Coronary artery (tissue), 2 donors: ENCODE data around the gene NAGA.

Source experiments
- DNase-seq: peaks from one replicate; pipeline ENCODE4 v3.0.0-alpha.2; 2017; ENCODE audit warnings: low spot score
- H3K27ac ChIP-seq, 2 donors: fragments of 200-600 bp; sonication (generic); one replicate each; pipeline ENCODE4 v1.5.1; 2016 to 2019
- H3K4me3 ChIP-seq: fragments of 200-600 bp; sonication (generic); 2 replicates; pipeline ENCODE4 v1.5.1; 2016; ENCODE audit warnings: mild to moderate bottlenecking, moderate library complexity
- CTCF ChIP-seq: fragments of 200-600 bp; sonication (generic); IDR thresholded peaks from one replicate; pipeline ENCODE4 v1.5.1; 2019; ENCODE audit warnings: antibody characterized with exemption

Gene NAGA

GRCh38 chr22:42079319-42080251 is 9.0 kb upstream of the NAGA start, which contains the start of gene SMDT1:
Gene SMDT1, plus strand, starts transcription at chr22:42079700. Its CDS starts 69 bp downstream, at chr22:42079769.
- Histone ChIP-seq H3K27ac (peak within 1 kb of the TSS; percentile 95 to 98), H3K4me3 (peak within 1 kb of the TSS; percentile 87)
- TF ChIP-seq CTCF, result no peak
- peak; percentile 99 for DNase-seq

- TF ChIP-seq CTCF, result no peak
- H3K4me3 ChIP-seq, result peak overlapping the region; percentile 87
- DNase-seq, result no peak
- peak overlapping the region; percentile 95 to 98 for H3K27ac ChIP-seq
Observed at GRCh38 chr22:42078469-42079318, 8.1 kb upstream of the NAGA start.

GRCh38 chr22:42077486-42078125 is 7.0 kb upstream of the NAGA start:
- Histone ChIP-seq H3K27ac (peak overlapping the region; percentile 95 to 98), H3K4me3 (no peak overlapping the region)
- no peak for TF ChIP-seq CTCF
- peak; percentile 76 for DNase-seq

GRCh38 chr22:42076764-42077485 is 6.3 kb upstream of the NAGA start:
- H3K27ac ChIP-seq, result no peak overlapping the region
- no peak overlapping the region for H3K4me3 ChIP-seq
- no peak for TF ChIP-seq CTCF
- peak; percentile 52 for DNase-seq

GRCh38 chr22:42074846-42075676 is 4.4 kb upstream of the NAGA start:
- H3K4me3 ChIP-seq, result peak overlapping the region; percentile 78
- H3K27ac ChIP-seq, result peak overlapping the region; percentile 89 to 97
- DNase-seq, result no peak
- TF ChIP-seq CTCF, result no peak
